ENCODE measurements around the gene PCP2.

Gene PCP2

DNA sequence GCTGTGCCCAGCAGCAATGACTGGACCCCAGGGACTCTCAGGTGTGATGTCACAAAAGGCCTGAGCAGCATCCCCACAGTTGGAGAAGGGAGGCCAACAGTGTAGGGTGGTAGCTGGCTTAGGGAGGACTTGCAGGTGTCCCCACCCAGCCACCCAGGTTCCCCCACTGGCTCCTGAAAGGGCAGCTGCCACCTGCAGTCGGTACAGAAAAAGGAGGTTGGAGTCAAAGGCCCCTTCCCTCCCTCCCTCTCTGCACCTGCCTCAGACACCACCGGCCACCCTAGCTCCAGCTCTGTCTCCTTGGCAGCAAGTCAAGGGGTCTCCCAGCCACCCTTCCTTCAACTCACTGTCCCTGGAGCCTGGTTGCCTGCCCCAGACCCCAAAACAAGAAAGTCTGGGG lies at the start of gene PCP2:
PCP2 (minus strand) TSS at position 22 of the 400 bp plus-strand sequence. CDS start 262 bp downstream, outside the sequence.
- H3K27me3 ChIP-seq (ENCODE audit: low read depth): no peaks in the 10 kb centered on the region
- H3K9me3 ChIP-seq: no peaks in the 10 kb centered on the region
- no peak for DNase-seq (ENCODE audit: low spot score in 2 of 2)
- peaks cover 6% of the 10 kb centered on the region for H3K4me1 ChIP-seq
- H3K4me3 ChIP-seq: no peak within 1 kb of the TSS
- no peaks in the 10 kb centered on the region for H3K36me3 ChIP-seq (replicated peaks)
- in situ Hi-C loops (cut with MboI; ENCODE audit: low sequenced_read_pairs): no loop called here

- no peak for DNase-seq (ENCODE audit: low spot score in 2 of 2)
- peaks cover 13% of the 10 kb centered on the region for H3K36me3 ChIP-seq (replicated peaks)
- peaks cover 3% of the 10 kb centered on the region; the same call in 1 of the 2 replicates for H3K27me3 ChIP-seq (ENCODE audit: low read depth)
- H3K9me3 ChIP-seq: no peaks in the 10 kb centered on the region
- H3K4me1 ChIP-seq: no peaks in the 10 kb centered on the region
- in situ Hi-C loops (cut with MboI; ENCODE audit: low sequenced_read_pairs): no loop called here
- H3K4me3 ChIP-seq: no peak overlapping the region; the same call in 1 of the 2 replicates
Observed at GRCh38 chr19:7682175-7682855, 48.8 kb upstream of the PCP2 start.

GRCh38 chr19:7681340-7682174 lies 48.0 kb upstream of the PCP2 start:
- Histone ChIP-seq H3K9me3 (no peaks in the 10 kb centered on the region), H3K4me1 (no peaks in the 10 kb centered on the region), H3K36me3 (replicated peaks) (peaks cover 13% of the 10 kb centered on the region), H3K27me3 (ENCODE audit: low read depth) (peaks cover 9% of the 10 kb centered on the region), H3K4me3 (peak overlapping the region; percentile 94)
- peak; percentile 25 to 90 for DNase-seq (ENCODE audit: low spot score in 2 of 2)
- in situ Hi-C loops (cut with MboI; ENCODE audit: low sequenced_read_pairs): no loop called here

- in situ Hi-C loops (cut with MboI; ENCODE audit: low sequenced_read_pairs): no loop called here
- DNase-seq (ENCODE audit: low spot score in 2 of 2): peak; percentile 75 to 89
- Histone ChIP-seq H3K27me3 (ENCODE audit: low read depth) (peaks cover 17% of the 10 kb centered on the region), H3K36me3 (replicated peaks) (peaks cover 13% of the 10 kb centered on the region), H3K9me3 (no peaks in the 10 kb centered on the region), H3K4me3 (peak within 1 kb of the TSS; percentile 94), H3K4me1 (no peaks in the 10 kb centered on the region)
Observed at GRCh38 chr19:7680606-7681339, 47.3 kb upstream of the PCP2 start, which contains the start of gene TRAPPC5. Gene TRAPPC5, plus strand, starts transcription at chr19:7680833. Its CDS starts 1,421 bp downstream, at chr19:7682254.

DNA sequence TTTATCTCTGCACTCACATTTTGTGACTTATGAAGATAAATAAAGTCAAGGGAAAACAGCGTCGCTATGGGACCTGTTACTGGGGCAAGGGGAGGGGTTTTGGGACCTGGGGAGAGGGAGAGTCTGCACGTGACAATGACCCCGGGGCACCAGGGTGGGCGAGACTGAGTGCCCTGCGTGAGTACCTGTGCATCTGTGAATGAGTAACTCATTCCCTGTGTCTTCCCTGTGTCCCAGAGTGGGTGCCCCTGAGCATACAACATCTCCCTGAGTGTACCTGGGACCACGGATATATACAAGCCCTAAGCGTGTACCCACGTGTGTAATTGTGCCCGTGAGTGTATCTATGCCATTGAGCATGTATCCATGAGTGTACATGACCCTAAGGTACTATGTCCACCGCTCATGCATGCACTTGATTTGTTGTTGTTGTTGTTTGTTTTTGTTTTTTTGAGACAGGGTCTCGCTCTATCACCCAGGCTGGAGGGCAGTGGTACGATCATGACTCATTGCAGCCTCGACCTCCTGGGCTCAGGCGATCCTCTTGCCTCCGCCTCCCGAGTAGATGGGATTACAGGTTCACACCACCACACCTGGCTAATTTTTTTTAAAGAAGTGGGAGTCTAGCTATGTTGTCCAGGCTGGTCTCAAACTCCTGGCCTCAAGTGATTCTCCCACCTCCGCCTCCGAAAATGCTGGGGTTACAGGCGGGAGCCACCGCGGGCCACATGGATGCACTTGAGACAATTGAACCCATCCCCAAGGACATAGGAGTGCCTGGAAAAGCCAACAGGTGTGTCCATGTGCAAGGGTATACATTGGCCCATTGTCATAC lies 46.5 kb upstream of the PCP2 start:
- Histone ChIP-seq H3K36me3 (replicated peaks) (peaks cover 13% of the 10 kb centered on the region), H3K27me3 (ENCODE audit: low read depth) (peaks cover 20% of the 10 kb centered on the region), H3K4me3 (peak overlapping the region; percentile 94), H3K9me3 (no peaks in the 10 kb centered on the region), H3K4me1 (no peaks in the 10 kb centered on the region)
- DNase-seq (ENCODE audit: low spot score in 2 of 2): no peak
- in situ Hi-C loops (cut with MboI; ENCODE audit: low sequenced_read_pairs): no loop called here

- Histone ChIP-seq H3K27me3 (ENCODE audit: low read depth) (peaks cover 20% of the 10 kb centered on the region), H3K4me1 (peaks cover 3% of the 10 kb centered on the region), H3K4me3 (no peak overlapping the region), H3K36me3 (replicated peaks) (peaks cover 13% of the 10 kb centered on the region), H3K9me3 (no peaks in the 10 kb centered on the region)
- in situ Hi-C loops (cut with MboI; ENCODE audit: low sequenced_read_pairs): no loop called here
- no peak for DNase-seq (ENCODE audit: low spot score in 2 of 2)
Observed at GRCh38 chr19:7678971-7679751, 45.6 kb upstream of the PCP2 start.

GRCh38 chr19:7677669-7678311 lies 44.3 kb upstream of the PCP2 start:
- H3K36me3 ChIP-seq (replicated peaks): peaks cover 8% of the 10 kb centered on the region
- no peak for DNase-seq (ENCODE audit: low spot score in 2 of 2)
- H3K9me3 ChIP-seq: peaks cover 5% of the 10 kb centered on the region; the same call in 1 of the 2 replicates
- no peak overlapping the region for H3K4me3 ChIP-seq
- peaks cover 20% of the 10 kb centered on the region for H3K27me3 ChIP-seq (ENCODE audit: low read depth)
- in situ Hi-C loops (cut with MboI; ENCODE audit: low sequenced_read_pairs): no loop called here
- peaks cover 4% of the 10 kb centered on the region for H3K4me1 ChIP-seq

- in situ Hi-C loops (cut with MboI; ENCODE audit: low sequenced_read_pairs): no loop called here
- peaks cover 5% of the 10 kb centered on the region; the same call in 1 of the 2 replicates for H3K9me3 ChIP-seq
- H3K4me3 ChIP-seq: no peak within 1 kb of the TSS
- peaks cover 4% of the 10 kb centered on the region for H3K36me3 ChIP-seq (replicated peaks)
- DNase-seq (ENCODE audit: low spot score in 2 of 2): no peak
- peaks cover 20% of the 10 kb centered on the region for H3K27me3 ChIP-seq (ENCODE audit: low read depth)
- H3K4me1 ChIP-seq: peaks cover 4% of the 10 kb centered on the region
Observed at GRCh38 chr19:7676854-7677253, 43.3 kb upstream of the PCP2 start, which contains the start of gene MCEMP1. Gene MCEMP1, plus strand, starts transcription at chr19:7677090. Its CDS starts 31 bp downstream, at chr19:7677121.

DNA sequence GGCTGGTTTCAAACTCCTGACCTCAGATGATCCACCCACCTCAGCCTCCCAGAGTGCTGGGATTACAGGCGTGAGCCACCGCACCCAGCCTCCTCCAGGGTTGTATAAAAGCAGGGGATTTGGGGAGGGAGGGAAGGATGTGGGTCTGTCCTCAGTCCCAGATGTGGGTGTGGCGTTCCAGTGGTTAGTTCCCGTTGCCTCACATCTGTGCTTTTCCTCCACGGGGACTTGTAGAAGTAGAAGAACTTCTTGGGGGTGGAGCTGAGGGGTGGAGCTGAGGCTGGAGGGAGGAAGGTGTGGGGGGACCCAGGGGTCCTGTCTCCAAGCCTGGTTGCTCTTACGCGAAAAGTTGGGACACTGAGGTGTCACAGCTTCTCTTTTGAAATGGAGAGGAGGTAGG lies 42.9 kb upstream of the PCP2 start:
- H3K4me1 ChIP-seq: peaks cover 4% of the 10 kb centered on the region
- in situ Hi-C loops (cut with MboI; ENCODE audit: low sequenced_read_pairs): no loop called here
- no peak overlapping the region for H3K4me3 ChIP-seq
- H3K9me3 ChIP-seq: peaks cover 5% of the 10 kb centered on the region; the same call in 1 of the 2 replicates
- H3K36me3 ChIP-seq (replicated peaks): peaks cover 4% of the 10 kb centered on the region
- no peak for DNase-seq (ENCODE audit: low spot score in 2 of 2)
- peaks cover 24% of the 10 kb centered on the region for H3K27me3 ChIP-seq (ENCODE audit: low read depth)

DNA sequence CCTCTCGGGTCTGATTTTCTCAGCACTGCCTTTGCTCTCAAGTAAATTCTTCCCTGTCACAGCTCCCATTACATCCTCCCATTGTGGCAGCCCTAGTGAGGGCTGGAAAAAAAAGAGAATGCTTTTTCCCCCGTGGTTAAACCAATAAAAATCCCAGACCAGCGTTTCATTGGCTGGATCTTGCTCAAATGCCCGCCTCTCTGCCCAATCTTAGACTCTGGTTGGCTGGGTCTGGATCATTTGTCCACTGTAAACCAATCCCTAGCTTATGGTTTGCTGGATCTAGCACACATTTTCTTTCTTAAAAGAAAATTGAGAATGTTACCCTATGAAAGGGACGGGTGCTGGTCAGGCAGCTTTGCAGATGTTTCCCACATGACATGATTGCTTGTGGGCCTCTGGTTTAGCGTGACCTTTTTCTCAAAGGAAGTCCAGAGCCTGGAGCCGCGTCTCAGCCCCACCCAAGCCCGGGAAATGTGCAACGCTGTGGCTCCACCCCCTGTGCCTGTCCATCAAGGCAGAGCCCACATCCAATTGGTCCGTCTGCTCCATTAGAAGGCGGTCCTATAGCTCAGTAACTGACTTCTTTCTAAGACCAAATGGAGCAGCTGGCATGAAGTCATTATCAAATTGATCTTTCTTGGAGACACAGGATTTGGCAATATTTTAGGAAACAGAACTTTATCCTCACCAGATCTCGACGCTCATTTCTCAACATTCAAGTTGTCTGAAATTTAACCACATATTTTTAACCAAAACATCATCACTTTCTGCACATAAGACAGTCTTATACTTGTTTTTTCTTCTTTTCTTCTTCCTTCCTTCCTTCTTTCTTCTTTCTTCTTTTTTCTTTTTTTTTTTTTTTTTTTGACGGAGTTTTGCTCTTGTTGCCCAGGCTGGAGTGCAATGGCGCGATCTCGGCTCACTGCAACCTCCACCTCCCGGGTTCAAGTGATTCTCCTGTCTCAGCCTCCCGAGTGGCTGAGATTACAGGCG lies 40.8 kb upstream of the PCP2 start:
- in situ Hi-C loops (cut with MboI; ENCODE audit: low sequenced_read_pairs): no loop called here
- peaks cover 31% of the 10 kb centered on the region for H3K27me3 ChIP-seq (ENCODE audit: low read depth)
- peaks cover 5% of the 10 kb centered on the region; the same call in 1 of the 2 replicates for H3K9me3 ChIP-seq
- no peaks in the 10 kb centered on the region for H3K36me3 ChIP-seq (replicated peaks)
- peak; percentile 63 to 84 for DNase-seq (ENCODE audit: low spot score in 2 of 2)
- H3K4me1 ChIP-seq: peaks cover 4% of the 10 kb centered on the region
- no peak overlapping the region for H3K4me3 ChIP-seq

- peaks cover 4% of the 10 kb centered on the region for H3K4me1 ChIP-seq
- DNase-seq (ENCODE audit: low spot score in 2 of 2): no peak
- in situ Hi-C loops (cut with MboI; ENCODE audit: low sequenced_read_pairs): no loop called here
- peaks cover 31% of the 10 kb centered on the region for H3K27me3 ChIP-seq (ENCODE audit: low read depth)
- peaks cover 5% of the 10 kb centered on the region; the same call in 1 of the 2 replicates for H3K9me3 ChIP-seq
- no peak overlapping the region for H3K4me3 ChIP-seq
- H3K36me3 ChIP-seq (replicated peaks): no peaks in the 10 kb centered on the region
Observed at GRCh38 chr19:7672522-7672921, 39.0 kb upstream of the PCP2 start.

Measured in HAP-1 (cell line).